ENCODE results near the gene ASB3.

GRCh38 chr2:53640466-53640865 lies 146.3 kb downstream of the ASB3 start:
- no peak for TF ChIP-seq JUNB (IDR thresholded peaks at IDR 0.05)
- no peak for TF ChIP-seq POLR2A (IDR thresholded peaks at IDR 0.05; ENCODE audit: low read length)
